GM12874 (cell line): ENCODE measurements around the gene ILF3.

Experiments used
- TF ChIP-seq, protein P1 (sequence below): IDR thresholded peaks from 2 replicates; pipeline ENCODE4 v1.5.1; 2011; ENCODE audit warnings: low read depth, mild to moderate bottlenecking, control low read depth, low read length, moderate library complexity; ENCODE audit not compliant: insufficient read depth

Gene ILF3

DNA sequence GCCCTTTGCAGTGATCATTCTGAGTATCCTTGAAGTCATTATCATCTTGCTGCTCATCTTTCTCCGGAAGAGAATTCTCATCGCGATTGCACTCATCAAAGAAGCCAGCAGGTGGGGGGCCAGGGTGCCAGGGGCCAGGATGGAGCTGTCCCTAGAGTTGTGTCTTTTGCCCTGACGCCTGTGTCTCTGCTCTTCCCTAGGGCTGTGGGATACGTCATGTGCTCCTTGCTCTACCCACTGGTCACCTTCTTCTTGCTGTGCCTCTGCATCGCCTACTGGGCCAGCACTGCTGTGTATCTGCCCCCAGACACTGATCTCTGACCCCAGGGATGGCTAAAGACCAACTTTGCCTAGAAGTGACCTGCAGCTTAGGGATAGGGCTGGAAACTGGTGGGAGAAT is 19.2 kb upstream of the ILF3 start:
- TF ChIP-seq, protein P1, sequence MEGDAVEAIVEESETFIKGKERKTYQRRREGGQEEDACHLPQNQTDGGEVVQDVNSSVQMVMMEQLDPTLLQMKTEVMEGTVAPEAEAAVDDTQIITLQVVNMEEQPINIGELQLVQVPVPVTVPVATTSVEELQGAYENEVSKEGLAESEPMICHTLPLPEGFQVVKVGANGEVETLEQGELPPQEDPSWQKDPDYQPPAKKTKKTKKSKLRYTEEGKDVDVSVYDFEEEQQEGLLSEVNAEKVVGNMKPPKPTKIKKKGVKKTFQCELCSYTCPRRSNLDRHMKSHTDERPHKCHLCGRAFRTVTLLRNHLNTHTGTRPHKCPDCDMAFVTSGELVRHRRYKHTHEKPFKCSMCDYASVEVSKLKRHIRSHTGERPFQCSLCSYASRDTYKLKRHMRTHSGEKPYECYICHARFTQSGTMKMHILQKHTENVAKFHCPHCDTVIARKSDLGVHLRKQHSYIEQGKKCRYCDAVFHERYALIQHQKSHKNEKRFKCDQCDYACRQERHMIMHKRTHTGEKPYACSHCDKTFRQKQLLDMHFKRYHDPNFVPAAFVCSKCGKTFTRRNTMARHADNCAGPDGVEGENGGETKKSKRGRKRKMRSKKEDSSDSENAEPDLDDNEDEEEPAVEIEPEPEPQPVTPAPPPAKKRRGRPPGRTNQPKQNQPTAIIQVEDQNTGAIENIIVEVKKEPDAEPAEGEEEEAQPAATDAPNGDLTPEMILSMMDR: no peak

- TF ChIP-seq, protein P1: no peak
Measured at GRCh38 chr19:10636304-10636972, 17.7 kb upstream of the ILF3 start.

GRCh38 chr19:10637894-10638293 is 16.3 kb upstream of the ILF3 start:
- TF ChIP-seq, protein P1: no peak

DNA sequence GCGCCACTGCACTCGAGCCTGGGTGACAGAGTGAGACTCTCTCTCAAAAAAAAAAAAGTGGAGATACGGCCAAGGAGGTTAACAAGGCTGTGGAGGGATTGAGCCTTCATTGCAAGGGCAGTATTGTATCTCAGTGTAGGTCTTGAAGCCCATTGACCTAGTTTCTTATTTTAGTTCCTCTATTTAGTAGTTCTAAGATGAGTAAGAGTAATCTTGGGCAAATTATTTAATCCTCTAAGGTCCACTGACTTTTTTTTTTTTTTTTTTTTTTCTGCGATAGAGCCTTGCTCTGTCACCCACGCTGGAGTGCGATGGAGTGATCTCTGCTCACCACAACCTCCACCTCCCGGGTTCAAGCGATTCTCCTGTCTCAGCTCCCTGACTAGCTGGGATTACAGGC is 14.3 kb upstream of the ILF3 start:
- TF ChIP-seq, protein P1: no peak

GRCh38 chr19:10640361-10640760 is 13.8 kb upstream of the ILF3 start:
- TF ChIP-seq, protein P1: no peak

GRCh38 chr19:10641248-10641647 is 12.9 kb upstream of the ILF3 start:
- TF ChIP-seq, protein P1: no peak

DNA sequence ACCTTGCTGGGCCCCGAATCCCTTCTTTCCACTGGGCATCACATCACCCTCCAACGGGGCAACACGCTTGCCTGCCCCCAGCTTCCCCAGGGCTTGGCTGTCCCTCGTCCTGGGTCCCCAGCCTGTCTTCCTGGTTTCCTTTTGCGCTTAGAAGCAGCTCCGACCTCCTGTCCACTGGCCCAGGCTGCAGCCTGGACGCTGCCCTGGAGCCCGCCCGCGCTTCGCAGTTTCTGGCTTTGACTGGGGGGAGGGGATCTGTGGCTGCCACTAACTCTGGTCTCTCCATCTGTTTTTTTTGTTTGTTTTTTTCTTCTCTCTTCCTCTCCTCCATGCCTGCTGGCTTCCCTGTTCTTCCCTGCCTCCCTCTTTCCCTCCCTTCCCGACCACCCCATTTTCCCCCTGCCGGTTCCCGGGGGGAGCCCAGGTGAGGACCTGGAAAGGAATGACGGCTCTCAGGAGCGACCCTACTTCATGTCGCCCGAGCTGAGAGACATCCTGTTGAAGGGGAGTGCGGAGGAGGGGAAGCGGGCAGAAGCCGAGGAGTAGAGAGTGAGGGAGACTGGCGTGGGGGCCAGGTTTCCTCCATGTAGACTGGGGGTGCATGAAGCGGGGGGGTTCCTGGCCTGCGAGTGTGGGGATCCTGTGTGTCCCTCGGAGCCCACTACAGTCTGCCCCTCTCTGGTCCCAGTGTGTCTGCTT is 11.5 kb upstream of the ILF3 start:
- TF ChIP-seq, protein P1: no peak
